Prostate gland (tissue), 2 donors: ENCODE data around the gene WARS2. TPM values are rescaled to one million over a fixed set of nuclear protein-coding genes. Genes with fewer than 3 reads are reported as not detected.

Experiments used
- DNase-seq: peaks from one replicate; pipeline ENCODE4 v3.0.0-alpha.2; 2019; ENCODE audit warnings: low spot score
- H3K27ac ChIP-seq, 2 donors: fragments of 200-600 bp; sonication (generic); 2 replicates each; pipeline ENCODE4 v1.5.1; 2017 to 2019
- H3K27me3 ChIP-seq: fragments of 200-600 bp; sonication (generic); replicated peaks from 2 replicates; pipeline ENCODE4 v1.5.1; 2019; ENCODE audit not compliant: insufficient read depth
- H3K36me3 ChIP-seq, 2 donors: fragments of 200-600 bp; sonication (generic); 1 replicate in 1 of 2; 2 replicates in 1 of 2; pipeline versions ENCODE4 v1.5.1 to v1.8.1; 2017 to 2019
- H3K4me1 ChIP-seq: fragments of 200-600 bp; sonication (generic); replicated peaks from 2 replicates; pipeline ENCODE4 v1.5.1; 2019
- H3K4me3 ChIP-seq, 2 donors: fragments of 200-600 bp; sonication (generic); 2 replicates each; pipeline ENCODE4 v1.5.1; 2017 to 2019
- H3K9me3 ChIP-seq: fragments of 200-600 bp; sonication (generic); 2 replicates; pipeline ENCODE4 v1.5.1; 2017
- CTCF ChIP-seq, 4 experiments: fragments of 200-600 bp in 2 of 4; fragments of 450-650 bp in 2 of 4; sonication (generic) in 2 of 4; IDR thresholded peaks; 1 replicate in 3 of 4; 2 replicates in 1 of 4; pipeline ENCODE4 v1.5.1; 2016 to 2019; ENCODE audit warnings: antibody characterized with exemption in 4 of 4, mild to moderate bottlenecking in 2 of 4, moderate library complexity in 2 of 4
- POLR2A ChIP-seq: fragments of 450-650 bp; IDR thresholded peaks from one replicate; pipeline ENCODE4 v1.6.1; 2016; ENCODE audit warnings: antibody characterized with exemption, mild to moderate bottlenecking
- POLR2AphosphoS5 ChIP-seq: sonication (generic); formaldehyde crosslinking; IDR thresholded peaks from one replicate; pipeline ENCODE4 v1.6.1; 2017; ENCODE audit warnings: antibody characterized with exemption
- WGBS: methylation state at CpG from one replicate; pipeline ENCODE4 v1.1.5; 2018; 5-methylcytosine and 5-hydroxymethylcytosine counted together
- intact Hi-C: fragments of 100-400 bp; cut with DNase I; formaldehyde crosslinking; loops from one replicate; pipeline ENCODE4 v1.14.2; 2022
- total RNA-seq, 2 donors: library from RNA; depleted of rRNA; stranded (reverse); fragments of >200 nt; gene quantifications; one replicate each; pipeline ENCODE4 v1.1.0, GENCODE V29; 2016

Gene WARS2
- total RNA-seq, 2 donors from 2014 or later: 15.6 to 22.0 TPM

GRCh38 chr1:119046429-119046784 lies 94.0 kb downstream of the WARS2 start:
- WGBS: 59% methylated on average over 7 of the region's 7 CpGs
- Histone ChIP-seq H3K9me3 (no peaks in the 10 kb centered on the region), H3K27me3 (no peaks in the 10 kb centered on the region), H3K4me1 (no peaks in the 10 kb centered on the region), H3K4me3 (no peak overlapping the region), H3K27ac (no peak overlapping the region), H3K36me3 (no peaks in the 10 kb centered on the region)
- DNase-seq: no peak
- intact Hi-C loops: no loop called here
- no peak for TF ChIP-seq CTCF (IDR thresholded peaks at IDR 0.05)
- TF ChIP-seq POLR2AphosphoS5: no peak
- no peak for TF ChIP-seq POLR2A

- Histone ChIP-seq H3K4me3 (no peak overlapping the region), H3K27me3 (no peaks in the 10 kb centered on the region), H3K9me3 (no peaks in the 10 kb centered on the region), H3K27ac (peak overlapping the region in 1 of 2 donors; percentile 65), H3K36me3 (no peaks in the 10 kb centered on the region), H3K4me1 (no peaks in the 10 kb centered on the region)
- no peak for DNase-seq
- intact Hi-C loops: no loop called here
- TF ChIP-seq CTCF (IDR thresholded peaks at IDR 0.05): no peak
- TF ChIP-seq POLR2AphosphoS5: peak; percentile 76
- WGBS: 41% methylated on average over 1 of the region's 1 CpG
These were observed 95.2 kb downstream of the WARS2 start for GRCh38 chr1:119045096-119045746.

- TF ChIP-seq CTCF (IDR thresholded peaks at IDR 0.05) (no peak), POLR2AphosphoS5 (no peak), POLR2A (no peak)
- no peak overlapping the region for H3K27ac ChIP-seq
- WGBS: 78% methylated on average over 2 of the region's 2 CpGs
- H3K4me1 ChIP-seq: no peaks in the 10 kb centered on the region
- no peak for DNase-seq
- H3K27me3 ChIP-seq: no peaks in the 10 kb centered on the region
- H3K36me3 ChIP-seq: no peaks in the 10 kb centered on the region
- H3K9me3 ChIP-seq: no peaks in the 10 kb centered on the region
- intact Hi-C loops: no loop called here
- no peak overlapping the region for H3K4me3 ChIP-seq
These were observed 99.5 kb downstream of the WARS2 start for GRCh38 chr1:119040906-119041305.

GRCh38 chr1:119040489-119040888 lies 100.0 kb downstream of the WARS2 start:
- intact Hi-C loops: no loop called here
- H3K9me3 ChIP-seq: no peaks in the 10 kb centered on the region
- WGBS: 94% methylated on average over 2 of the region's 2 CpGs

More at GRCh38 chr1:119040489-119040888, 100.0 kb downstream of the WARS2 start:
- no peak for TF ChIP-seq POLR2AphosphoS5
- no peak for TF ChIP-seq CTCF (IDR thresholded peaks at IDR 0.05)
- DNase-seq: no peak
- no peaks in the 10 kb centered on the region for H3K27me3 ChIP-seq
- no peak overlapping the region for H3K27ac ChIP-seq
- H3K4me3 ChIP-seq: no peak overlapping the region
- no peaks in the 10 kb centered on the region for H3K4me1 ChIP-seq
- no peaks in the 10 kb centered on the region for H3K36me3 ChIP-seq
